HCT116 (cell line): ENCODE results near the gene SYF2. TPM values are rescaled to one million over a fixed set of nuclear protein-coding genes. Genes with fewer than 3 reads are reported as not detected.

Source experiments
- ATAC-seq: fragments of 200-7000 bp; cut with Tn5 transposase; 2 replicates; pipeline ENCODE4 v1.9.1; 2020; ENCODE audit warnings: mild to moderate bottlenecking, moderate library complexity
- Bru-seq: library from RNA; stranded (reverse); fragments of 400-500 nt; gene quantifications from one replicate; lab custom pipeline; 2021; lab: Mats Ljungman, UMichigan
- BruChase-seq, 2 experiments: library from RNA; stranded (reverse); fragments of 400-500 nt; gene quantifications; one replicate each; lab custom pipeline; 2021; lab: Mats Ljungman, UMichigan
- BruUV-seq: library from RNA; stranded (reverse); fragments of 400-500 nt; replicated peaks from 2 replicates; lab custom pipeline; 2021; lab: Mats Ljungman, UMichigan
- CTCF ChIA-PET: fragments of 300-600 bp; sonication (Branson Sonifier 250); formaldehyde crosslinking; loops from one replicate; lab custom pipeline; 2021; ENCODE audit warnings: antibody characterized with exemption; lab: Charles Lee
- POLR2A ChIA-PET: fragments of 300-600, 350-600 bp; sonication (Branson Sonifier 250); formaldehyde crosslinking; loops from one replicate; lab custom pipeline; 2021; ENCODE audit warnings: antibody characterized with exemption; lab: Charles Lee
- RAD21 ChIA-PET, 2 experiments: fragments of 300-600 bp; sonication (Branson Sonifier 250); formaldehyde crosslinking; loops; one replicate each; lab custom pipeline; 2023; ENCODE audit warnings: low total read pairs in 2 of 2; ENCODE audit not compliant: uncharacterized antibody in 2 of 2, unreplicated experiment in 2 of 2, low non-redundant PET in 1 of 2; lab: Charles Lee
- DNase-seq: peaks from one replicate; pipeline ENCODE4 v3.0.0-alpha.2; 2010; ENCODE audit warnings: low read depth, low spot score
- H2AFZ ChIP-seq: fragments of 200-600 bp; shearing (Covaris generic), sonication (generic); 2 replicates; pipeline ENCODE4 v1.6.1; 2017; ENCODE audit warnings: low read depth, mixed run types, mixed read lengths, antibody characterized with exemption, low read length; ENCODE audit not compliant: poor library complexity, severe bottlenecking
- H3K27ac ChIP-seq: 2 replicates; pipeline ENCODE4 v1.5.1; 2012; ENCODE audit warnings: low read depth, low read length
- H3K27me3 ChIP-seq: fragments of 200-600 bp; sonication (generic); 2 replicates; pipeline ENCODE4 v1.6.1; 2016; ENCODE audit warnings: mixed run types, low read length, mixed read lengths; ENCODE audit not compliant: insufficient read depth
- H3K36me3 ChIP-seq, 2 experiments: fragments of 200-500 bp in 1 of 2; fragments of 200-600 bp in 1 of 2; sonication (Bioruptor generic) in 1 of 2; sonication (generic) in 1 of 2; 2 replicates each; pipeline versions ENCODE4 v1.5.1 to v1.6.1; 2014 to 2016; ENCODE audit warnings: low read length in 2 of 2, inconsistent platforms in 1 of 2, mixed read lengths in 1 of 2, mixed run types in 1 of 2; ENCODE audit not compliant: insufficient read depth in 2 of 2, control insufficient read depth in 1 of 2
- H3K4me1 ChIP-seq, 2 experiments: fragments of 200-600 bp in 1 of 2; sonication (generic) in 1 of 2; 2 replicates each; pipeline versions ENCODE4 v1.5.1 to v1.6.1; 2012 to 2017; ENCODE audit warnings: low read length in 2 of 2, inconsistent platforms in 1 of 2, mild to moderate bottlenecking in 1 of 2, mixed read lengths in 1 of 2, mixed run types in 1 of 2, moderate library complexity in 1 of 2; ENCODE audit not compliant: insufficient read depth in 2 of 2, control insufficient read depth in 1 of 2
- H3K4me2 ChIP-seq: fragments of 200-600 bp; sonication (generic); 2 replicates; pipeline ENCODE4 v1.6.1; 2017; ENCODE audit warnings: mixed run types, low read length, mixed read lengths
- H3K4me3 ChIP-seq, 2 experiments: fragments of 200-600 bp in 1 of 2; sonication (generic) in 1 of 2; replicated peaks in 1 of 2; 2 replicates each; pipeline ENCODE4 v1.5.1; 2011 to 2016; ENCODE audit warnings: low read length in 2 of 2, control low read depth in 1 of 2, low read depth in 1 of 2, mild to moderate bottlenecking in 1 of 2, mixed read lengths in 1 of 2, mixed run types in 1 of 2
- H3K79me2 ChIP-seq: fragments of 200-600 bp; sonication (generic); 2 replicates; pipeline ENCODE4 v1.6.1; 2017; ENCODE audit warnings: mild to moderate bottlenecking, mixed run types, low read length, moderate library complexity, mixed read lengths; ENCODE audit not compliant: insufficient read depth
- H3K9ac ChIP-seq: fragments of 200-600 bp; sonication (generic); 2 replicates; pipeline ENCODE4 v1.6.1; 2016; ENCODE audit warnings: low read length, mixed read lengths
- H3K9me2 ChIP-seq: fragments of 200-600 bp; sonication (generic), shearing (Covaris generic); 2 replicates; pipeline ENCODE4 v1.6.1; 2017; ENCODE audit warnings: mixed run types, mild to moderate bottlenecking, moderate library complexity; ENCODE audit not compliant: insufficient read depth
- H3K9me3 ChIP-seq, 2 experiments: fragments of 200-500 bp in 1 of 2; fragments of 200-600 bp in 1 of 2; sonication (Bioruptor generic) in 1 of 2; sonication (generic) in 1 of 2; 2 replicates each; pipeline ENCODE4 v1.6.1; 2014 to 2017; ENCODE audit warnings: low read length in 2 of 2, mixed read lengths in 2 of 2, inconsistent platforms in 1 of 2, low read depth in 1 of 2, mild to moderate bottlenecking in 1 of 2, mixed run types in 1 of 2, moderate library complexity in 1 of 2; ENCODE audit not compliant: control insufficient read depth in 1 of 2, insufficient read depth in 1 of 2
- H4K20me1 ChIP-seq: fragments of 200-600 bp; sonication (generic), shearing (Covaris generic); 2 replicates; pipeline ENCODE4 v1.6.1; 2017; ENCODE audit warnings: mixed run types, mild to moderate bottlenecking, moderate library complexity; ENCODE audit not compliant: insufficient read depth
- ATF3 ChIP-seq: IDR thresholded peaks from 2 replicates; pipeline ENCODE4 v1.6.1; 2012
- CEBPB ChIP-seq: IDR thresholded peaks from 2 replicates; pipeline ENCODE4 v1.6.1; 2012; ENCODE audit warnings: low read depth
- EGR1 ChIP-seq: IDR thresholded peaks from 2 replicates; pipeline ENCODE4 v1.6.1; 2012; ENCODE audit warnings: low read depth
- ELF1 ChIP-seq: IDR thresholded peaks from 2 replicates; pipeline ENCODE4 v1.6.1; 2012; ENCODE audit warnings: low read depth, borderline replicate concordance
- EZH2 ChIP-seq: fragments of 200-600 bp; sonication (generic); IDR thresholded peaks from 2 replicates; pipeline ENCODE4 v1.6.1; 2017; ENCODE audit warnings: antibody characterized with exemption, mixed run types
- EZH2phosphoT487 ChIP-seq: fragments of 200-600 bp; IDR thresholded peaks from 2 replicates; pipeline ENCODE4 v1.6.1; 2018; ENCODE audit warnings: antibody characterized with exemption, borderline replicate concordance
- JUND ChIP-seq: IDR thresholded peaks from 2 replicates; pipeline ENCODE4 v1.6.1; 2012
- MAX ChIP-seq: IDR thresholded peaks from 2 replicates; pipeline ENCODE4 v1.6.1; 2012
- POLR2A ChIP-seq: IDR thresholded peaks from 2 replicates; pipeline ENCODE4 v1.7.0; 2011; ENCODE audit warnings: borderline replicate concordance; ENCODE audit not compliant: insufficient read depth, insufficient read length; ENCODE audit errors: extremely low read depth
- POLR2AphosphoS5 ChIP-seq: IDR thresholded peaks from 2 replicates; pipeline ENCODE4 v1.6.1; 2011; ENCODE audit warnings: mild to moderate bottlenecking, low read depth, low read length, moderate library complexity
- RAD21 ChIP-seq: IDR thresholded peaks from 2 replicates; pipeline ENCODE4 v1.6.1; 2012; ENCODE audit warnings: low read depth, mild to moderate bottlenecking
- REST ChIP-seq: IDR thresholded peaks from 2 replicates; pipeline ENCODE4 v1.6.1; 2012; ENCODE audit warnings: low read depth
- SIN3A ChIP-seq: IDR thresholded peaks from 2 replicates; pipeline ENCODE4 v1.6.1; 2012; ENCODE audit warnings: low read depth
- SP1 ChIP-seq: IDR thresholded peaks from 2 replicates; pipeline ENCODE4 v1.6.1; 2012; ENCODE audit warnings: low read depth
- TCF7L2 ChIP-seq: IDR thresholded peaks from 2 replicates; pipeline ENCODE4 v1.7.0; 2011; ENCODE audit warnings: borderline replicate concordance, inconsistent platforms; ENCODE audit not compliant: insufficient read depth, insufficient read length; ENCODE audit errors: extremely low read depth
- YY1 ChIP-seq: IDR thresholded peaks from 2 replicates; pipeline ENCODE4 v1.6.1; 2011; ENCODE audit warnings: low read length, low read depth, moderate library complexity, mild to moderate bottlenecking; ENCODE audit not compliant: insufficient replicate concordance; ENCODE audit errors: extremely low read depth
- ZBTB33 ChIP-seq: IDR thresholded peaks from 2 replicates; pipeline ENCODE4 v1.6.1; 2011; ENCODE audit warnings: mild to moderate bottlenecking, low read length, moderate library complexity; ENCODE audit not compliant: insufficient replicate concordance; ENCODE audit errors: extremely low read depth
- ZFX ChIP-seq: fragments of 450-650 bp; IDR thresholded peaks from 2 replicates; pipeline ENCODE4 v1.6.1; 2017
- ZNF274 ChIP-seq: fragments of 200-500 bp; sonication (Bioruptor generic); IDR thresholded peaks from 2 replicates; pipeline ENCODE4 v1.6.1; 2014; ENCODE audit warnings: mild to moderate bottlenecking, low read depth, low read length, inconsistent platforms
- intact Hi-C: fragments of 100-400 bp; cut with micrococcal nuclease; formaldehyde crosslinking; loops from 2 replicates; pipeline ENCODE4 v1.10.0; 2022
- long read RNA-seq: library from polyadenylated mRNA; unstranded; transcript quantifications from one replicate; pipeline ENCODE4 v2.0.0, GENCODE V29; 2021; ENCODE audit not compliant: unreplicated experiment
- polyA plus RNA-seq: library from polyadenylated mRNA; unstranded; fragments of >200 nt; gene quantifications from 2 replicates; pipeline ENCODE4 v1.2.1, GENCODE V29; 2012; ENCODE audit warnings: missing spikeins
- total RNA-seq: library from RNA; stranded (reverse); gene quantifications from one replicate; pipeline ENCODE4 v1.2.1, GENCODE V29; 2021; ENCODE audit not compliant: unreplicated experiment

Gene SYF2
- 40.4 TPM for total RNA-seq
- polyA plus RNA-seq, result 19.1 and 26.6 TPM in 2 replicates
- Bru-seq, nascent RNA, result percentile 83 among the genes with signal in this experiment
- BruChase-seq, experiment 1, labeled RNA remaining after a 6-hour chase, result percentile 91 among the genes with signal in this experiment
- percentile 88 among the genes with signal in this experiment for BruChase-seq, experiment 2, labeled RNA remaining after a 2-hour chase
- long read RNA-seq, transcript SYF2-203 (2 exons, 438 nt), result minor isoform, 8 of 72 reads
- long read RNA-seq, transcript SYF2-201 (7 exons, 1,345 nt), result major isoform, 44 of 72 reads
- long read RNA-seq, partial matches to known transcripts, result 10 of 72 reads
- long read RNA-seq, other reads (novel, unspliced or antisense), result 10 of 72 reads

DNA sequence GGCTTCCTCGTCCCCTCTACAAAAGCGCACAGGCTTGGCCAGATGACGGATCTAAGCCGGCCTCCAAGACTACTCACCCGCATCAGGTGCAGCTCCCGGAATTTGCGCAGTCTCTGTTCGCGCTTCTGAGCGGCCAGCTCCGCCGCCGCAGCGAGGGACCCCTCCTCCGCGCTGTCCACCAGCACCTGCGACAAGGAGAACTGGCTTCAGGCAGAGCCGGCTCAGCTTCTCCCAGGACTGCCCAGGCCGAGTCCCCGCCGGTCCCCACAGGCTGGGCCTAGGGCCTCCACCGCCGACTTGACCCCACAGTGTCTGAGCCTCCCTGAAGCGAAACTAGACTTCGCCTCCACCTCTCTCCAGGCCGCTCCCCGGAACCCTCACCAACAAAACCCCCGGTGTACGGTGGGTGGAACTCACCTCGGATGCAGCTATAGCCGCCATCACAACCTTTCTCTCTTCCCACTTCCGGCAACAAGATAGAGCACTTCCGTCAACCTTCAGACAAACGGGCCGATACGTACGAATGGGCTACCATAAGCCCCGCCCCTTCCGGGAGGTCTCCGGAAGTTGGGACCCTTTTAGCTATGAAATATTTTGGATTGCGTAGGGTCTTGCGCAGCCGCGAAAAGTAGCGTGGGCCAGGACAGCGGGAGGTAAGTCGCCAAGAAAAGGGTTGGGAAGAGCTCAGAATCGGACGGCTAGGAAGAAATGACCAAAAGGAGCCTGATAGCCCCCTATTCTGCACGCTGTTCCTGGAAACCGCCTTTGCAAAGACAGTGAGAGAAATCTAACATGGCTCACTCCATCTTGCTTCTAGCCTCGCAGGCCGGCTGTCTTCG, at the start of gene SYF2:
Gene SYF2, minus strand, starts transcription at position 476 of the 839 bp plus-strand sequence. Its CDS starts 35 bp downstream, at position 441.
- Histone ChIP-seq H3K9me3 (no peaks in the 10 kb centered on the region), H2AFZ (no peak within 1 kb of the TSS), H3K9ac (peak within 1 kb of the TSS; percentile 85), H3K36me3 (peaks cover 19 to 27% of the 10 kb centered on the region in 2 experiments), H3K9me2 (no peaks in the 10 kb centered on the region), H3K27ac (peak within 1 kb of the TSS; percentile 74), H3K4me3 (peak within 1 kb of the TSS; percentile 87 to 96), H3K27me3 (no peaks in the 10 kb centered on the region), H3K79me2 (peaks cover 40% of the 10 kb centered on the region), H3K4me1 (peaks cover 19 to 25% of the 10 kb centered on the region in 2 experiments), H4K20me1 (no peaks in the 10 kb centered on the region), H3K4me2 (peak within 1 kb of the TSS; percentile 85)
- ChIA-PET RAD21 (no interaction called here), CTCF (interaction anchor here (0.8 kb wide), 1 partner anchor 115 kb away, joined by 3 read pairs; no protein-coding TSS in a partner anchor), POLR2A (interaction anchor here (1.2 to 2.4 kb wide), 5 partner anchors 8 to 15 kb away, joined by 3 to 25 read pairs (median 3); partner anchors contain the start of gene RSRP1)
- no peak for TF ChIP-seq ZNF274
- TF ChIP-seq YY1, result peak; percentile 92
- TF ChIP-seq JUND, result no peak
- TF ChIP-seq ELF1, result peak; percentile 97
- no peak for TF ChIP-seq CEBPB
- no peak for TF ChIP-seq RAD21
- no peak for TF ChIP-seq ATF3
- TF ChIP-seq ZBTB33, result no peak
- no peak for TF ChIP-seq REST
- peak; percentile 86 for TF ChIP-seq ZFX
- TF ChIP-seq POLR2AphosphoS5, result peak; percentile 62
- TF ChIP-seq SP1, result 0 out of 2 replicates have a peak, but pooled peaks have one; percentile 33
- TF ChIP-seq SIN3A, result peak; percentile 84
- no peak for TF ChIP-seq EZH2phosphoT487
- peak; percentile 54 for TF ChIP-seq POLR2A
- TF ChIP-seq EZH2, result no peak
- 0 out of 2 replicates have a peak, but pooled peaks have one; percentile 23 for TF ChIP-seq EGR1
- peak; percentile 69; the same call in 1 of the 2 replicates for TF ChIP-seq MAX
- peak; percentile 70 for TF ChIP-seq TCF7L2
- peak; percentile 84 for DNase-seq
- TSS peak; percentile 79 for BruUV-seq
- peak; percentile 83 for ATAC-seq
- intact Hi-C loops, result no loop called here
